Astrocyte of the spinal cord (primary cell): Measurements from ENCODE around the gene PKHD1.
A peak's percentile ranks its signal among the peaks of the same experiment; 100 is the strongest.
"Not testable (repeated sequence)": the region's sequence is repeated elsewhere in the genome, so short reads cannot be mapped to it uniquely, and the experiment has no call there.

Experiments
- DNase-seq: peaks from one replicate; pipeline ENCODE4 v3.0.0; 2011; ENCODE audit warnings: low read depth, low spot score
- H3K4me3 ChIP-seq: 2 replicates; pipeline ENCODE4 v1.5.1; 2011; ENCODE audit warnings: low read depth, mild to moderate bottlenecking, low read length, moderate library complexity
- in situ Hi-C: cut with HindIII; loops from 2 replicates; pipeline ENCODE4 v1.10.0; 2017; ENCODE audit warnings: low sequenced_read_pairs
- TF ChIP-seq, protein P1 (sequence below): IDR thresholded peaks from 2 replicates; pipeline ENCODE4 v1.5.1; 2012; ENCODE audit warnings: low read depth, mild to moderate bottlenecking, low read length, inconsistent platforms

Gene PKHD1

DNA sequence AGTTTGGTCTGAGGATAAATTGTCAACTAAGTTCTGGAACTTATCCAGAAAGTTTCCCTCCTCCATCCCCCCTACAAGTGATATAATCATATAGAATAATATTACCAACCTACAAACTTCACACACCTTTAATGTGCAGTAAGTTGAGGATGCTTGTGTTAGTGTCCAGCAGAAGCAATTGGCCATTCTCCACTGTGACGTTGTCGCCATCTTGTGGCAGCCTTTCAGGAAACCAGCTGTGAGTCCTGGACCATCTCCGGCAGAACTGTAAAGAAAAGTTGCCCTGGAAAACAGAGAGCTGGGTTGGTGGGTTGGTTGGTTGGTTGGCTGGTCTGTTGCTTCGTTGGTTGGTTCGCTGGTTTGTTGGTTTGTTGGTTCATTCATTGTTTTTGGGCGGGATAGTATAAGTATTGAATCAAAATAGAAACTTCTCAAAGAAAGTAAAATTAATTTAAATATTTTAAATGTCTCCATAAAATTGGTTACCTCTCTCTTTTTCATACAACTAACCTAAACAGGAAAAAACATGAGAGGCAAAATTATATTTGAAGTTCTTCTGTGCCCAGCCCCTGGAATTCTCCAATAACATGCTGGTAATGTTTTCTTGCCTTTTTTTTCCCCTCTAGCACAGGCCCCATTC lies 127.5 kb downstream of the PKHD1 start:
- in situ Hi-C loops = no loop called here
- no peak overlapping the region for H3K4me3 ChIP-seq
- DNase-seq = peak; percentile 63
- TF ChIP-seq, protein P1, sequence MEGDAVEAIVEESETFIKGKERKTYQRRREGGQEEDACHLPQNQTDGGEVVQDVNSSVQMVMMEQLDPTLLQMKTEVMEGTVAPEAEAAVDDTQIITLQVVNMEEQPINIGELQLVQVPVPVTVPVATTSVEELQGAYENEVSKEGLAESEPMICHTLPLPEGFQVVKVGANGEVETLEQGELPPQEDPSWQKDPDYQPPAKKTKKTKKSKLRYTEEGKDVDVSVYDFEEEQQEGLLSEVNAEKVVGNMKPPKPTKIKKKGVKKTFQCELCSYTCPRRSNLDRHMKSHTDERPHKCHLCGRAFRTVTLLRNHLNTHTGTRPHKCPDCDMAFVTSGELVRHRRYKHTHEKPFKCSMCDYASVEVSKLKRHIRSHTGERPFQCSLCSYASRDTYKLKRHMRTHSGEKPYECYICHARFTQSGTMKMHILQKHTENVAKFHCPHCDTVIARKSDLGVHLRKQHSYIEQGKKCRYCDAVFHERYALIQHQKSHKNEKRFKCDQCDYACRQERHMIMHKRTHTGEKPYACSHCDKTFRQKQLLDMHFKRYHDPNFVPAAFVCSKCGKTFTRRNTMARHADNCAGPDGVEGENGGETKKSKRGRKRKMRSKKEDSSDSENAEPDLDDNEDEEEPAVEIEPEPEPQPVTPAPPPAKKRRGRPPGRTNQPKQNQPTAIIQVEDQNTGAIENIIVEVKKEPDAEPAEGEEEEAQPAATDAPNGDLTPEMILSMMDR = peak; percentile 82

DNA sequence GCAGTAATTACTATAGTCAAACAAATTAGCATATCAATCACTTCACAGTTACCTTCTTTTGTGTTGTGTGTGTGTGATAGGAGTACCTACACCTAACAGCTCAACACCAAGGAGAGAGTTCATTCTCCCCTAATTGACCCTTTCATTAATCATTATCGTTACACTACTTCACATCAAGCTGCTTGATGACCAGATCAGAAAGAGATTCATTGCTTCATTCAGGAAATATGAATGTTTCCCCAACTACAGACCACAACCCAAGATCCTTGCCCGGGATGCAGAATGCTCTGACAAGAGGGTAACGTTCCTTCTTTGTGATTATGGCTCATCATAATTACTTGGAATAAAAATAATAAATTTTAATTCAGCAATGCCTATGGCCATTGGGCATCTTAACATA lies 132.7 kb downstream of the PKHD1 start:
- no peak for DNase-seq
- TF ChIP-seq, protein P1 = no peak
- in situ Hi-C loops = no loop called here
- no peak overlapping the region for H3K4me3 ChIP-seq

DNA sequence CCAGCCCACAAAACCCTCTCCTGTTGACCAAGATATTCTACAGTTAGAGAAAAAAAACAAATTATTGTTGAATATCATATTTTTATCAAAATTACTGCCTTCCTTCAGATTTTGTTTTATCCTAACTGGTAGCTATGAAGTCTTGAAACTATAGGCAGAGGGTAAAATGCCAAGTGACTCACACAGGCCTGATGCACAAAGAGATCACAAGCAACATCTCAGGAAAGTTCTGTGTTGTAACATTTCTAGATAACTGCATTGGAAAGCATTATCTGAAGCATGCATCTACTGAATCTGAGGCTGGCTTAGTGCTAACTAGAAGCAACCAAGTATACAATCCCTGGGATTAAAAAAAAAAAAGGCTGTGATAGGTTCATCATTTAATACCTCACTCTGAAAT lies 134.2 kb downstream of the PKHD1 start:
- no peak for DNase-seq
- TF ChIP-seq, protein P1 = no peak
- in situ Hi-C loops = no loop called here

DNA sequence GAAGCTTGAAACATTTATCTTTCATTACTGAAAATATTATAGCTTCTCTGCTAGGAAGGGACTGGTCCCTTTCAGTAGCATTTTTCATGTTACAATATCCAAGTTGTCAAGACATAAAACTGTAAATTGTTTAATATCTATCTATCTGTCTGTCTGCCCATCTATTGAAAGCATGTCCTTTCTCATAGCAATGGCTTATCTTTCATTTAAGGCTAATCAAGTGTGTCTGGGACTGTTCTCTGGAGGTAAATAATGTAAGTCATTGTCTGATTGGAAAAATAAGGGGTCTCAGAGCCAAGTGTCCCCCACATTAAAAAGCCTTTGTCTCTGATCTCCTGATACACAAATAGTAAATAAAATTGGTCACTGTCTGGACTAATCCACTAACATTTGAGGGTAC lies 135.5 kb downstream of the PKHD1 start:
- in situ Hi-C loops = no loop called here
- H3K4me3 ChIP-seq = no peak overlapping the region
- TF ChIP-seq, protein P1 = no peak
- no peak for DNase-seq

More for the DNA sequence above, 134.2 kb downstream of the PKHD1 start:
- H3K4me3 ChIP-seq = no peak overlapping the region

DNA sequence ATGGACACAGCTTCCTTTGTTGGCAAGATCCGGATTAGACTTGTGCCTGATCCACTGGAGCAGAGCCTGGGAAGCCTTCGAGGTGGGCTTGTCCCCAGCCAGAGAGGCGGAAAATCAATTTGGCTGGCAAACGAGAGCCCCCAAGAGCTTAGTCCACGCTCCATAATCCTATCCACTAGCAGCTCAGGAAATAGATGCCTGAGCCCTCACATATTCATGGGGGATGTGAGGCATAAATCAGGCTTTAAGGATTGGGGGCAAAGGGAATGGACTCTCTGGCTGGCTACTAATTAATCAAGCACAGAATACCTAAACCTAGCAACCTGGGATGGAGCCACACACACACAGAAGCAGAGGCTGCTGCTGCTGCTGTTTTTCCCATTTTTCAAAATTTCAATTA lies 137.9 kb downstream of the PKHD1 start:
- no peak for DNase-seq
- TF ChIP-seq, protein P1 = no peak
- in situ Hi-C loops = no loop called here
- no peak overlapping the region for H3K4me3 ChIP-seq

DNA sequence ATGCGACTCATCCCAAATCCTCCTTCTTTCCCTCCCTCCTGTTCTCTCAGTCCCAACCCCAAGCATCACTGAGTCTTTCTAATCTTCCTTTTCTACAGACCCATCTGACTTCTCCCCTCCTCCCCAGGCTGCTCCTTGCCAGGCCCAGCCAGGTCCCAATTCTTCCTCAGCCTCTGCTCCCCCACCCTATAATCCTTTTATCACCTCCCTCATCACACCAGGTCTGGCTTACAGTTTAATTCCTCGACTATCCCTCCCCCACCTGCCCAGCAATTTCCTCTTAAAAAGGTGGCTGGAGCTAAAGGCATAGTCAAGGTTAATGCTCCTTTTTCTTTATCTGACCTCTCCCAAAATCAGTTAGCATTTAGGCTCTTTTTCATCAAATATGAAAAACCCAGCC lies 147.7 kb downstream of the PKHD1 start:
- DNase-seq, in situ Hi-C loops: not testable (repeated sequence)

DNA sequence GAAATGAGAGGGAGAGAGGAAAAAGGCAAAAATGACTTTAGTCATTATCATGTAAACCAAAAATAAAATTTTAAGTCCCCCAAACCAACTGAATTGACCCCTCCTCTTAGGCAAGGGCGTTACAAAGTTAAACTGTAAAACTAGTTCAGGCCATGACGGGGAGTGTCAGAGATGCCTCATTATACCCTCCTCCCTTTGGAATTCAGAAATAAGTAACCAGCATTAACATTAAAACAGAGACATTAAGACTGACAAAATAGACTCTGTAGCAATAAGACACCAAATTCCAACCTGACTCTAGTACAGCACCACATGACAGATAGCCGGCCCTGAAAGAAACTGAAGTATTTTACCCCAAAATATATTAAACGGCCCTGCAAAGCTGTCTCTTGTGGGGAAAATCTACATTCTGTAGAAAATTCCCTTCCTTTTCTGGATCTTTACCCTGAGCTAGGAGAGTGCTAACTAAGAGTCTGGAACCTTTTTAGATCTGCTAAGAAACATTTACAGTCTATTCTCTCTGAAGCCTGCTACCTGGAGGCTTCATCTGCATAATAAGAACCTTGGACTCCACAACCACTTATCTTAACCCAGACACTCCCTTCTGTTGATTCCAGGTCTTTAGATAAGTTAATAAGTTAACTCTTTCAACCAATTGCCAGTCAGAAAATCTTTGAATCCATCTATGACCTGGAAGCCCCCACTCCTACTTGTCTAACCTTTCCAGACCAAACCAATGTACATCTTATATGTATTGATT lies 150.7 kb downstream of the PKHD1 start:
- DNase-seq = no peak
- in situ Hi-C loops = no loop called here
- no peak overlapping the region for H3K4me3 ChIP-seq
- TF ChIP-seq, protein P1 = no peak

More for the DNA sequence above, 147.7 kb downstream of the PKHD1 start:
- not testable (repeated sequence) for H3K4me3 ChIP-seq
